Fibroblast of skin of right quadriceps (primary cell): ENCODE results near the gene LAIR2.
"Not testable (repeated sequence)": the region's sequence is repeated elsewhere in the genome, so short reads cannot be mapped to it uniquely, and the experiment has no call there.

ENCODE experiments used
- DNase-seq: peaks from one replicate; pipeline ENCODE4 v3.0.0-alpha.2; 2013

The LAIR2 gene

GRCh38 chr19:54464630-54465425 lies 37.8 kb upstream of the LAIR2 start:
- DNase-seq = peak; percentile 82

GRCh38 chr19:54465426-54466109 lies 37.1 kb upstream of the LAIR2 start:
- no peak for DNase-seq

- not testable (repeated sequence) for DNase-seq
Measured at GRCh38 chr19:54466110-54466480, 36.5 kb upstream of the LAIR2 start.

- no peak for DNase-seq
Measured at GRCh38 chr19:54469496-54469934, 33.1 kb upstream of the LAIR2 start.

GRCh38 chr19:54470276-54470887 lies 32.2 kb upstream of the LAIR2 start:
- no peak for DNase-seq

GRCh38 chr19:54470991-54471782 lies 31.4 kb upstream of the LAIR2 start:
- DNase-seq = no peak

- DNase-seq = peak; percentile 94
Measured at GRCh38 chr19:54473071-54473891, 29.4 kb upstream of the LAIR2 start, which contains the start of gene CDC42EP5. TSS of gene CDC42EP5 (minus strand) at chr19:54473296. CDS start at chr19:54465547, 7,749 bp downstream.

GRCh38 chr19:54473892-54474372 lies 28.7 kb upstream of the LAIR2 start:
- DNase-seq = no peak

GRCh38 chr19:54475706-54476105 lies 26.9 kb upstream of the LAIR2 start:
- DNase-seq = no peak

- DNase-seq = no peak
Measured at GRCh38 chr19:54477650-54478049, 25.0 kb upstream of the LAIR2 start.

- peak; percentile 49 for DNase-seq
Measured at GRCh38 chr19:54478677-54479266, 23.9 kb upstream of the LAIR2 start.

GRCh38 chr19:54480051-54480450 lies 22.6 kb upstream of the LAIR2 start:
- no peak for DNase-seq

GRCh38 chr19:54481326-54481930 lies 21.2 kb upstream of the LAIR2 start:
- peak; percentile 42 for DNase-seq

- no peak for DNase-seq
Measured at GRCh38 chr19:54482889-54483288, 19.7 kb upstream of the LAIR2 start.

- DNase-seq = no peak
Measured at GRCh38 chr19:54484451-54484850, 18.2 kb upstream of the LAIR2 start.

- DNase-seq = no peak
Measured at GRCh38 chr19:54485851-54486250, 16.8 kb upstream of the LAIR2 start.

- no peak for DNase-seq
Measured at GRCh38 chr19:54489341-54489740, 13.3 kb upstream of the LAIR2 start.

- DNase-seq = no peak
Measured at GRCh38 chr19:54489766-54490165, 12.9 kb upstream of the LAIR2 start.

GRCh38 chr19:54492568-54492967 lies 10.1 kb upstream of the LAIR2 start:
- DNase-seq = no peak

GRCh38 chr19:54493056-54493455 lies 9.6 kb upstream of the LAIR2 start:
- DNase-seq = not testable (repeated sequence)
